Renal cortical epithelial cell (primary cell): ENCODE results near the gene ANKRD60. TPM values are rescaled to one million over a fixed set of nuclear protein-coding genes. Genes with fewer than 3 reads are reported as not detected.

ENCODE experiments used
- DNase-seq: peaks from one replicate; pipeline ENCODE4 v3.0.0-alpha.2; 2011; ENCODE audit warnings: low read depth
- total RNA-seq: library from RNA; depleted of rRNA; stranded (reverse); fragments of >200 nt; gene quantifications from 2 replicates; pipeline ENCODE4 v1.2.3, GENCODE V29; 2014

The ANKRD60 gene
- total RNA-seq, 1 donor from 2014 or later: not detected

GRCh38 chr20:58244517-58245030 is 16.1 kb upstream of the ANKRD60 start:
- no peak for DNase-seq

- DNase-seq: no peak
These were observed 15.4 kb upstream of the ANKRD60 start for GRCh38 chr20:58243653-58244410.

GRCh38 chr20:58242824-58243223 is 14.4 kb upstream of the ANKRD60 start:
- no peak for DNase-seq

- DNase-seq: no peak
These were observed 13.5 kb upstream of the ANKRD60 start for GRCh38 chr20:58241766-58242465.

GRCh38 chr20:58240471-58240870 is 12.0 kb upstream of the ANKRD60 start:
- no peak for DNase-seq

GRCh38 chr20:58239216-58239615 is 10.8 kb upstream of the ANKRD60 start:
- DNase-seq: no peak

GRCh38 chr20:58238490-58238889 is 10.0 kb upstream of the ANKRD60 start:
- DNase-seq: no peak

GRCh38 chr20:58237318-58238132 is 9.1 kb upstream of the ANKRD60 start:
- DNase-seq: no peak

GRCh38 chr20:58236612-58237317 is 8.3 kb upstream of the ANKRD60 start:
- DNase-seq: peak; percentile 23

- no peak for DNase-seq
These were observed 6.6 kb upstream of the ANKRD60 start for GRCh38 chr20:58235010-58235409.

GRCh38 chr20:58233881-58234528 is 5.6 kb upstream of the ANKRD60 start:
- no peak for DNase-seq

- DNase-seq: no peak
These were observed 4.9 kb upstream of the ANKRD60 start for GRCh38 chr20:58233393-58233792.

GRCh38 chr20:58231683-58232082 is 3.2 kb upstream of the ANKRD60 start:
- peak; percentile 15 for DNase-seq

- DNase-seq: no peak
These were observed 845 bp upstream of the ANKRD60 start for GRCh38 chr20:58229198-58229798.

GRCh38 chr20:58228103-58228483 is 360 bp downstream of the ANKRD60 start:
- no peak for DNase-seq

GRCh38 chr20:58227391-58228102 is 906 bp downstream of the ANKRD60 start:
- DNase-seq: no peak

GRCh38 chr20:58225452-58226200 is 2.8 kb downstream of the ANKRD60 start:
- DNase-seq: no peak

- no peak for DNase-seq
These were observed 3.5 kb downstream of the ANKRD60 start for GRCh38 chr20:58224974-58225373.

GRCh38 chr20:58224097-58224496 is 4.4 kb downstream of the ANKRD60 start:
- DNase-seq: no peak
